HG03060 (cell line): ENCODE results near the gene UBTFL1.
"Not testable (repeated sequence)": the region's sequence is repeated elsewhere in the genome, so short reads cannot be mapped to it uniquely, and the experiment has no call there.

Experiments used
- ATAC-seq: cut with Tn5 transposase; IDR thresholded peaks from one replicate; pipeline ENCODE4 v1.9.1; 2021; ENCODE audit warnings: low read depth, moderate number of reproducible peaks; ENCODE audit not compliant: unreplicated experiment

Gene UBTFL1, protein sequence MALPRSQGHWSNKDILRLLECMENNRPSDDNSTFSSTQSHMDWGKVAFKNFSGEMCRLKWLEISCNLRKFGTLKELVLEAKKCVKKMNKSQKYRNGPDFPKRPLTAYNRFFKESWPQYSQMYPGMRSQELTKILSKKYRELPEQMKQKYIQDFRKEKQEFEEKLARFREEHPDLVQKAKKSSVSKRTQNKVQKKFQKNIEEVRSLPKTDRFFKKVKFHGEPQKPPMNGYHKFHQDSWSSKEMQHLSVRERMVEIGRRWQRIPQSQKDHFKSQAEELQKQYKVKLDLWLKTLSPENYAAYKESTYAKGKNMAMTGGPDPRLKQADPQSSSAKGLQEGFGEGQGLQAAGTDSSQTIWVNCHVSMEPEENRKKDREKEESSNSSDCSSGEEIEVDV

GRCh38 chr11:90085650-90086049 lies at the start of gene UBTFL1:
UBTFL1 (plus strand) TSS chr11:90085950; CDS start chr11:90085950, 0 bp downstream.
- not testable (repeated sequence) for ATAC-seq

DNA sequence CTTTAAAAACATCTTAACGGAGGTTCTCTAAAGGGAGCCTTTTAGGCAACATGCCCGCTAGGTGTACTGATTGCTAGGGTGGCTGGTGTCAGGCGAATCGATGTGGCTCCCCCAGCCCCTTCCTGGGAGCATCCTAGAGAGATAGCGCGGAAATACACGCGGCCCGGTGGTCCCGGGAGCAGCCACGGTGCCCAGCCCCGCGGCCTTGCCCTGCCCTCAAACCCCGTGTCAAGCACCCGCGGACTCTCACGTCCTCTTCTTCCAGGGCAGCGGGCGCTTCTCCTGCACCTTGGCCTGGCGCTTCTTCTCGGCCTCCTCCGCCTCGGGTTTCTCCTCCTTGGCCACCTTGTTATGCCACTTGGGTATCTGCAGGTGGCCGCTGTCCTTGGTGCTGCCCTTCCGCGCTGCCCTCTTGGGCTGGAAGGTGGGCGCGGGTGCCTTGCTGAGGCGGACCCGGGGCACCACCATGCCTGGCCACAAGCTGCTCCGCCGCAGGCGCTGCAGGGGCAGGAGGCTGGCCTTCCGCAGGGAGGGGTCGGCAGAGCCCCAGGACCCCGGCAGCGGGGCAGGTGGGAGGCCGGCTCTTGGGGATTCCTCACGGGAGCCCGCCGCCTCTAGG lies 34.0 kb upstream of the UBTFL1 start:
- ATAC-seq: not testable (repeated sequence)

- ATAC-seq: not testable (repeated sequence)
These were observed 33.4 kb upstream of the UBTFL1 start for GRCh38 chr11:90052311-90052710.

DNA sequence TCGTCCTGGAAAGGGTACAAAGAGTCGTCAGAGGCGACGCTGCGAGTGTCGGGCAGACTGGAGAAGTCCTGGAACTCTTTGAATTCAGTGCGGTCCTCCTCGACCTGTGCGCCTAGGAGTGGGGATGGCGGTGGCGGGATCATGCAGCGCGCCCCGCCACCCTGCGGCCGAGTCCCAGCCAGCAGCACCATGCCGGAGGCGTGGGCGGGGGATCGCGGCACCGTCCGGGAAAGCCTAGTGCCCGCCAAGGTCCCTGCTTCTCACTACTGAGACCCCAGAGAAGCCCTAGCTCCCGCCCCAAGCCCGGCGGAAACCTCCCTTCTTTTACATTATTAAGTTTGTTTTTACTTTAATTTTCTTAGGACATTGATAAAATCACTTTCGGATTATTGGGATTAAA lies 32.2 kb upstream of the UBTFL1 start:
- not testable (repeated sequence) for ATAC-seq

DNA sequence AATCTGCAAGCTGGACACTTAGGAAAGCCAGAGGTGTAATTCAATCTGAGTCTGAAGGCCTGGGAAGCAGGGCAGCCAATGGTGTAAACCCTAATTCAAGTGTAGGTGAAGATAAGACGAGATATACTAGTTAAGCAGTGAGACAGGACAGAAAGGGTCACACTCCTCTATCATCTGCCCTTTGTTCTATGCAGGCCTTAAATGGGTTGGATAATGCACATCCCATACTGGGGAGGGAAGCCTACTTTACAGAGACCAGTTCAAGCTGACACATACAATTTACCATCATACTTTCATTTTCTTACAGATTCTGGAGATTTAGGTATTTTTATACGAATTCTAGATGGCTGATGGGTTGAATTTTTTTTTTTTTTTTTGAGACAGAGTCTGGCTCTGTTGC lies 3.0 kb downstream of the UBTFL1 start:
- ATAC-seq: not testable (repeated sequence)

DNA sequence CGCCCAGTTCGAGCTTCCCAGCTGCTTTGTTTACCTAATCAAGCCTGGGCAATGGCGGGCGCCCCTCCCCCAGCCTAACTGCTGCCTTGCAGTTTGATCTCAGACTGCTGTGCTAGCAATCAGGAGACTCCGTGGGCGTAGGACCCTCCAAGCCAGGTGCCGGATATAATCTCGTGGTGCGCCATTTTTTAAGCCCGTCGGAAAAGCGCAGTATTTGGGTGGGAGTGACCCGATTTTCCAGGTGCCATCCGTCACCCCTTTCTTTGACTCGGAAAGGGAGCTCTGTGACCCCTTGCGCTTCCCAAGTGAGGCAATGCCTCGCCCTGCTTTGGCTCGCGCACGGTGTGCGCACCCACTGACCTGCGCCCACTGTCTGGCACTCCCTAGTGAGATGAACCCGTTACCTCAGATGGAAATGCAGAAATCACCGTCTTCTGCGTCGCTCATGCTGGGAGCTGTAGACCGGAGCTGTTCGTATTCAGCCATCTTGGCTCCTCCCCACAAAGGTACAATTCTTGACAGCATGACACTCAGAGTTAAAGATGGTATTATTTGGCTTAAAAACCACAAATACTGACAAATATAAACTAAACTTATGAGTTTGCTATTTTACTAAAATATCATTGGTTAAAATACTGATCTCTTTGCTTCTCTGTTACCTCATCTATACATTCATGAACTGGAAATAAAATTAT lies 9.6 kb downstream of the UBTFL1 start:
- ATAC-seq: not testable (repeated sequence)

GRCh38 chr11:90098261-90098660 lies 12.5 kb downstream of the UBTFL1 start:
- not testable (repeated sequence) for ATAC-seq

DNA sequence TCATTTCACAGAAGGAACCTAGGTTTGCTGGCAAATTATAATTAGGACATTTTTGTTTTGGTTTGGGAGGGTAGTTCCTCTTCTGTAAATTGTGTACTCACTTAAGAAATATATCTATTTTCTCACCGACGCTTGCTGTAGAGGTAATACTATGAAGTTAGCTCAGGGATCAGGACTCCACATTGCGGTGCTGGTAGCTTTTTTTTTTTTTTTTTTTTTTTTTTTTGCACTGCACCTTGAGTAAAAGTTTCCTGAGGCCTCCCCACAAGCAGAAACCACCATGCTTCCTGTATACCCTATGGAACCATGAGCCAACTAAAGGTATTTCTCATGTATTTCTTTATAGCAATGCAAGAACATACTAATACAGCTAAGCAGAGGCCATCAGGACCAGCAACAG lies 14.7 kb downstream of the UBTFL1 start:
- no peak for ATAC-seq

- no peak for ATAC-seq
These were observed 27.8 kb downstream of the UBTFL1 start for GRCh38 chr11:90113541-90113940.

GRCh38 chr11:90120191-90120590 lies 34.4 kb downstream of the UBTFL1 start:
- no peak for ATAC-seq

GRCh38 chr11:90124371-90124770 lies 38.6 kb downstream of the UBTFL1 start:
- ATAC-seq: no peak

GRCh38 chr11:90124946-90125345 lies 39.2 kb downstream of the UBTFL1 start:
- ATAC-seq: no peak

DNA sequence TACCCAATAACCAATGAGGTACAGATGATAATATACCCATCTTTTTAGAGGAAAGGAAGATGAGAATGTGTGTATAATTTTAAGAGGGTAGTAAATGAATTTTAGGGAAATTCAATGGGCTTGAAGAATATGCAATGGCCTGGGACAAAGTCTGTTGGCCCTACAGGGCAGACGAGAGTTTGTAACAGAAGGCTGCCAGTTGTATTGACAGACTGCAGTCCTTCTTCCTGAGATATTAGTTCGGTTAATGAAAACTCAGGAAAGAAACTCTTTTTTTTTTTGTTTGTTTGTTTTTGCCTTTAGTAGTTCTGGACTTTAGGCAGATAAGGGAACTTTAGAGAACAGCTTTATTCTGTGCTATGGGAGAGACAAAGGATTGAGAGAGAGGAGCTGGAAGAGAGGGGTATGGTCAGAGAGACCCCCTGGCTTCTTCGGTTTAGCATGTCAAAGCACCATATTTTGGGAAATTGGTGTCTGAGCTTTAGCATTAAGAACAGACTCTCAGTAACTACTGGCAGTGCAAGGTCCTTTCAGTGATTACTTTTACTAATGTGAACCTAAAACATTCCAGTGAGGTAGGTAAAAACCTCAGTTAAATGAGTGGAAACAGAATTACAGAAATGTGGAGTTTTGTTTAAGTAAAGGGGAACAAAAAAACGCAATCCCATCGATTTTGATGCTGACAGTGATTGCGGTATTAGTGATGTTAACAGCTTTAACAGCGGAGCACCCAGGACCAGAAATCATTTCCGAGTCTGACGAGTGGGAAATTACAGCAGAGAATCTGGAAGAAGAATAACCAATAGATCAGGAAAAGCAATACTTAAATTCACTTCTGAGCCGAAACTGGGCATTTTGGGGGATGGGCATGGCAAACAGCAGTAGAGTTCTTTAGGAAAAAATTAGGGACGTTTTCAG lies 48.1 kb downstream of the UBTFL1 start:
- no peak for ATAC-seq

DNA sequence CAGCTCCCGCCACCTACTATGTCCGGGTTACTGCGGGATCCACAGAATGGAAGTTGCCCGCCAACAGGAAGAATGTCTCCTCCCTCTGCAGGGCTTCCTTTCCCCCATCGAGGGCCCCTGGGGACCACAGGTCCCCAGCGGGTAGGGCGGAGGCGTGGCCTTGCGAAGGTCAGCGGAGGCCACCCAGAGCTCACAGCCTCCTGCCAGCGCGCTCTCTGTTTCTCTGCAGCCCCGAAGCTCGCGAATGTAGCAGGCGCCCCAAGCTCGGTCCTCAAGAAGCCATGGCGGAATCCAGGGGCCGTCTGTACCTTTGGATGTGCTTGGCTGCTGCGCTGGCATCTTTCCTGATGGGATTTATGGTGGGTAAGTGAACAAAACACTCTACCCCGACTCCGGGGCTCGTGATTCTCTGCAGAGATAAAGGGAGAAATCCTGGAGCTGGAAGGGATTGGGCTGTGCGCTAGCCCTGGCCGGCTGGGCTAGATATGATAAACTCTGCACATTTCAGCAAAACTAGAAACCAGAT lies 48.8 kb downstream of the UBTFL1 start, which contains the start of gene NAALAD2:
Gene NAALAD2 (plus strand): TSS at position 186 of the 526 bp plus-strand sequence. CDS start 96 bp downstream, at position 282.
- peak; percentile 58 for ATAC-seq

- no peak for ATAC-seq
These were observed 49.3 kb downstream of the UBTFL1 start for GRCh38 chr11:90135016-90135415.
